Mesenteric fat pad (tissue), 1 donor: Measurements from ENCODE around the gene SDCBP2. TPM values are rescaled to one million over a fixed set of nuclear protein-coding genes. Genes with fewer than 3 reads are reported as not detected.

Experiments used
- DNase-seq: peaks from one replicate; pipeline ENCODE4 v3.0.0-alpha.2; 2020; ENCODE audit warnings: low spot score
- total RNA-seq: library from RNA; stranded (reverse); fragmentation: NEBNext Ultra II Directional; extraction: Animal tissue kit (Norgen Biotek cat#: 25700); gene quantifications from one replicate; pipeline ENCODE4 v1.2.1, GENCODE V29; 2021
- donor health status: DM: yes; HTN: yes; CAD: no.

SDCBP2 gene
- total RNA-seq, 1 donor from 2014 or later = 7.2 TPM

- no peak for DNase-seq
Observed at GRCh38 chr20:1298888-1299511, 29.9 kb downstream of the SDCBP2 start.

- DNase-seq = no peak
Observed at GRCh38 chr20:1298166-1298565, 30.8 kb downstream of the SDCBP2 start.

GRCh38 chr20:1297486-1297885 is 31.5 kb downstream of the SDCBP2 start:
- no peak for DNase-seq

GRCh38 chr20:1296922-1297321 is 32.0 kb downstream of the SDCBP2 start:
- no peak for DNase-seq

- DNase-seq = peak; percentile 28
Observed at GRCh38 chr20:1296117-1296610, 32.8 kb downstream of the SDCBP2 start.

- DNase-seq = peak; percentile 77
Observed at GRCh38 chr20:1295276-1295930, 33.5 kb downstream of the SDCBP2 start.

GRCh38 chr20:1294497-1294896 is 34.4 kb downstream of the SDCBP2 start:
- peak; percentile 83 for DNase-seq

GRCh38 chr20:1293641-1294379 is 35.1 kb downstream of the SDCBP2 start:
- peak; percentile 74 for DNase-seq

- DNase-seq = no peak
Observed at GRCh38 chr20:1292620-1293019, 36.3 kb downstream of the SDCBP2 start.

- DNase-seq = no peak
Observed at GRCh38 chr20:1291191-1291741, 37.7 kb downstream of the SDCBP2 start.

- DNase-seq = peak; percentile 77
Observed at GRCh38 chr20:1287787-1288569, 41.0 kb downstream of the SDCBP2 start.

- no peak for DNase-seq
Observed at GRCh38 chr20:1287306-1287705, 41.6 kb downstream of the SDCBP2 start.

- DNase-seq = peak; percentile 47
Observed at GRCh38 chr20:1286267-1287024, 42.5 kb downstream of the SDCBP2 start.

GRCh38 chr20:1283522-1284510 is 45.1 kb downstream of the SDCBP2 start:
- DNase-seq = peak; percentile 78

- DNase-seq = peak; percentile 68
Observed at GRCh38 chr20:1282966-1283365, 46.0 kb downstream of the SDCBP2 start.

- peak; percentile 41 for DNase-seq
Observed at GRCh38 chr20:1281279-1282057, 47.5 kb downstream of the SDCBP2 start.

- DNase-seq = peak; percentile 39
Observed at GRCh38 chr20:1280195-1281102, 48.5 kb downstream of the SDCBP2 start.
